ENCODE measurements around the gene LMBRD1. TPM values are rescaled to one million over a fixed set of nuclear protein-coding genes. Genes with fewer than 3 reads are reported as not detected.
"Not testable (repeated sequence)": the region's sequence is repeated elsewhere in the genome, so short reads cannot be mapped to it uniquely, and the experiment has no call there.

LMBRD1 gene
- 13.7 TPM for total RNA-seq

DNA sequence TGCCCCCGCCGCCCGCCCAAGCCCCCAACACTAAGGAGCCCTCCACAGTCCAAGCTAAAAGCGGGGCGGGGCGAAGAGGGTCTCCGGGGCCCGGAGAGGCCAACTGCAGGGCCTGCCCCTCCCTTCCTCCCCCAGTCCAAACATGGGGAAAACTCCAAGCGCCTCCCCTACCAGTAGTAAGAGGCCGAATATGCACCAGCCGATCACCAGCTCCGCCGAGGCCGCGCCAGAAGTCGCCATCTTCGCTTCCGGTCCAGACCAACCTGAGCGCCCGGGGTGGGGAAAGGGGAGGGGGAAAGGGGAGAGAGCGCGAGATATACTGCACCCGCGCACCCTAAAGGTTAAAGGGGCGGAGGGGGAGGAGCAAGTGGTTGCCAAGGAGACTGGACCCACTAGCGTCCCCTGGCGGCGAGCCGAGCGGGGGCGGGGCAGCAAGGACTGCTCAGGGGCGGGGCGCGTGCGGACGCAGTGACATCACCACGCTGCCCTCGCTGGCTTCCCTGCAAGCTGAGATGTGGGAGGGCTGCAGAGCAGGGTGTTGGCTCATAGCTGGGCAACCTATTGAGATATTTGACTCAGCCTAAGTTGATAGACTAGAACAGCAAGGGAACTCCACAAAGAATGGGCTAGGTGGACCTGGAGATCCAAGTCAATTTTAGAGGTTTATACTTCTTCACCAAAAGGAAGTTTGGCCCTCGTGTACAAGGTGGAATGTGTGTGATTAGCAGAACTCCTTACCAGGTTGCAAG lies at the start of gene LMBRD1:
TSS of gene LMBRD1 (minus strand) at position 369 of the 749 bp plus-strand sequence. CDS start at position 240, 129 bp downstream.
- peak; percentile 95 to 99 (median 97) for DNase-seq (ENCODE audit: low read depth in 2 of 3, low spot score in 2 of 3)

DNA sequence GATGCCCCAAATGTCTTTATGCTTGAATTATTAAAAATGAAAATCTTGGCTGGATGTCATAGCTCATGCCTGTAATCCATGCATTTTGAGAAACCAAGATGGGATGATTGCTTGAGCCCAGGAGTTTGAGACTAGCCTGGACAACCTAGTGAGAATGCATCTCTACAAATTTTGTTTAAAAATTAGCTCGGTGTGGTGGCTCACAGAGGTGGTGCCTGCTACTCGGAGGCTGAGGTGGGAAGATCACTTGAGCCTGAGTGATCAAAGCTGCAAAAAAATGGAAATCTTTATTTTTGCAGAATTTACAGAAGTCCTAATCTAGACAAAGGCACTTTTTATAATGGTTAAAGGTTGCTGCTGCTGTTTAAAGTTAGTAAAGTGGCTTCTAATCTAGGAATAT lies 49.5 kb upstream of the LMBRD1 start:
- no peak for DNase-seq (ENCODE audit: low read depth in 2 of 3, low spot score in 2 of 3)

DNA sequence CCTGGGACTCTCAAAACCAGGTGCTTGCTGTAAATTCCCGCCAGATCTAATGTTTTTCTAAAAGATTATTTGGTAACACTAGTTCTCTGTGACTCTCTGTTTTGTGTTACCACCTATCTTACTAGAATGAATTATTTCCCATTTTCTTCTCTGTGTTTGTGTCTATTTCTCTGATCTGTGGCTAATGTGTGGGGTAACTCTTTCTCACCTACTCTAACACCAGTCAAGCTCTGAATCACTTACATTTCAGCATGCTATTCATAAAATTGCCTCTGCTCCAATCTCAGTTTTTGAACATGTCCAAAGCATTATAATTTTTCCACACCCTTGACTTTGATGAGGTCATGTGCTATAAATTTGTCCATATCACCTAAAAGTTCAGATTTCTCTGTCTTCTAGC lies 46.4 kb upstream of the LMBRD1 start:
- DNase-seq (ENCODE audit: low read depth in 2 of 3, low spot score in 2 of 3), result no peak

DNA sequence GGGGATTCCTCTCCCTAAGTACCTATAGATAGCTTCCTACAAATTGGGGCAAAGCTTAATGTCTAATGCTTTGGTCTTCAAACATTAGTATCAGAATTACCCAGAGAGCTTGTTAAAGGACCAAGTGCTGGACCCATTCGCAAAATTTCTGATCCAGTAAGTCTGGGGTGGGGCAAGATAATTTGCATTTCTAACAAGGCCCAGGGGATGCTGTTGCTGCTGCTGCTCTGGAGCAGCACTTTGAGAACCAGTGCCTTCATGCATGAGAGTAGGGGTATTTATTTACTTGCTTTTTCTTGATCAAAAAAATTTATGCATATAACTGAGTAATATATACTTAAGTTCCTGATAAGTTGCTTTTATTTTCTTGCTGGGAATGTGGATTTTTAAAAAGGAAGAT lies 45.1 kb upstream of the LMBRD1 start:
- DNase-seq (ENCODE audit: low read depth in 2 of 3, low spot score in 2 of 3), result no peak

DNA sequence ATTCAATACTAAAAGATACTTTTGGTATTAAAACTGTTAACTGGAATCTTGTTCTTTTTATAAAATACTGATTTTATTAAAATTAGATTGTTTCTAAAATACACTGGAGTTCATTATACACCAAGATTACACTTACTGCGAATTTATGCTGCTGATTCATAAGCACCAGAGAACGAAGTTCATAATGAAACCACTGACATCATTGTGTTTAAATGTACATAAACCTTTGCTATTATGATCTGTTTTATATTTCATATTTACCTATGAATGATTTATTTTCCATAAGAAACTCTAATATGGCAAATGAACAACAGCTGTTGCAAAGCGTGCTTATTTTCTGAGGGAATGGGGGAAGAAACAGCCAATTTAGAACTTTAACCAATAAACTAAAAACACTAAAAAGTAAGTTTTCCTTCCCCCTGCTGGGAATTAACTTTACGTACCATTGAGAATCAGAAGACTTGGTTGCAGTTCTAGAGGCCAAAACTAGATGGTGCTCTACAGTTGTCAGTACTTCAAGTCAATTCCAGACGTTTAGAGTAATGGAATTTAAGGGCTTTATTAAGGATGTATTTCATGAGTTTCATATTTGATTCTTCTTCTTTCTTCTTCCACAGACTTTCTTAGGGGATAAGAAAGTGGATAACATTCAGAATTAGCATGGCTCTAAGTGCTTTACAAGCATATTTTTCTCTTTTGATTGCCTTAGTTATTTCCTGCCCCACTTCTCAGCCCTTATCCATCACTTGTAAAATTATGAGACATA lies 38.8 kb upstream of the LMBRD1 start:
- DNase-seq (ENCODE audit: low read depth in 2 of 3, low spot score in 2 of 3), result peak in 2 of 3 donors; percentile 42 to 62

DNA sequence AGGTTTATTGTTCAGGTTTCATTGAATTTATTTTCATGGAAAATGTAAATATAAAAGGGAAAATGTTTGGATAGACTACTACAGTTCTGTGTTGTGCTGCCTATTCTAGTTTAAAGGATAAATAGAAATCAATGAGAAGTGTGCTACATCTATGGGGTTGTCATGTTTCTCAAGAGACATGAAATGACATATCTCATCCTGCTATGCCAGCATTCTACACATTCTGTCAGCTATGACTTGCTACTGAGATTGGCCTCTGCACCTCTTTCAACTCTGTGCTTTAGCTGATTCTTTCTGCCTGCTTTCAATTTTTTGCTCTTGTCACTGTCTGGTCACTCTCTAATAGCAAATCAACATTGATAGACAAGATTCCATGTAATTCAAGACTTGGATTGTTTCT lies 35.7 kb upstream of the LMBRD1 start:
- DNase-seq (ENCODE audit: low read depth in 2 of 3, low spot score in 2 of 3), result no peak

DNA sequence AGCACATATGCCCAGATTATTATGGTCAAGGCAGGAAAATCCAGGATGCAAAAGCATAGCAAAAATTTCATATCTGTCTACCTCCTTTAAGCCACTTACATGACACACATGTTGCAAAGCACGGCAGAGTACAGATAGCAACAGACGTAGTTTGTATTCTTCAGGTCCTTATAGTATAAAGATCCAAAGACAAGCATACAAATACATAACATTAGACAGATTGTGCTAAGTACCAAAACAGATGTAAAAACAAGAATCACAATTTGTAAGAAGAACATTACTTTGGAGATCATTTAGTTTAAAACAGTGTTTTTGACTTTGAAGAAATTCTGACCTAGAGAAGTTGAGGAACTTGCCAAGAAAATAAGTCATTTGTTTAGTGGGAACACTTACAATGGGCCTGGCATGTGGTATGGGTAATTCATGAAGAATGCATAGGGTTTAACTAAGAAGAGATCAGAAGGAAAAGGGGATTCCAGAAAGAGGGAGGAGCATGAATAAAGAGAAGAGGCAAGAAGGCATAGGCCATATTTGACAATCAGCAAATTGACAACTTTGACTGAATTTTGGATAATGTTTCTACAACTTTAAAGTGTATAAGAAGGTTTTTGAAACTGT lies 30.6 kb upstream of the LMBRD1 start:
- no peak for DNase-seq (ENCODE audit: low read depth in 2 of 3, low spot score in 2 of 3)

DNA sequence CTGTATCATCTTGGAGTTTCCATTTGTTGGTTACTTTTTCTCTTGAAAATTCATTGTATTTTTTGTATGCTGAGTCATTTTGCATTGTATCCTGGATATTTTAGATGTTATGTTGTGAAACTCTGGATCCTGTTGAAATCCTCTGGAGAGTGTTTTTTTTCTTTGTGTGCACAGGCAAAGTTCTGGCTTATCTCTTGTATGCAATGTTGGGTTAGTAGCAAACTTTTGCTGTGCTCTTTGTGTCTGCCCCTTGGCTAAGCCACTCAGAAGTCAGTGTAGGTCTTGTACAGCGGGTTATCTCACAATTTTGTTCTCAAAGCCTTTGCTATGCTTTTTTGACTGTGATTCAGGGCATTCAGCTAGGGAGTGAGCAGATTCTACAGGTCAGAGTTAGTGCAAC lies 29.1 kb upstream of the LMBRD1 start:
- DNase-seq (ENCODE audit: low read depth in 2 of 3, low spot score in 2 of 3), result no peak

DNA sequence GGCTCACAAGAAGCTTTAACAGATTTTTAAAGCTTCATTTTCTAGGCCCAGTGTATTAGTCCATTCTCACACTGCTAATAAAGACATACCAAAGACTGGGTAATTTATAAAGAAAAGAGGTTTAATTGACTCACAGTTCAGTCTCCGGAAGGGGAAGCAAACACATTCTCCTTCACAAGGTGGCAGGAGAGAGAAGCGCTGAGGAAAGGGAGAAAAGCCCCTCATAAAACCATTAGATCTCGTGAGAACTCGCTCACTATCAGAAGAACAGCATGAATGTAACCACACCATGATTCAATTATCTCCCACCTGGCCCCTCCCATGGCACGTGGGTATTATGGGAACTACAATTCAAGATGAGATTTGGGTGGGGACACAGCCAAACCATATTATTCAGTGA lies 27.5 kb upstream of the LMBRD1 start:
- not testable (repeated sequence) for DNase-seq (ENCODE audit: low read depth in 2 of 3, low spot score in 2 of 3)

DNA sequence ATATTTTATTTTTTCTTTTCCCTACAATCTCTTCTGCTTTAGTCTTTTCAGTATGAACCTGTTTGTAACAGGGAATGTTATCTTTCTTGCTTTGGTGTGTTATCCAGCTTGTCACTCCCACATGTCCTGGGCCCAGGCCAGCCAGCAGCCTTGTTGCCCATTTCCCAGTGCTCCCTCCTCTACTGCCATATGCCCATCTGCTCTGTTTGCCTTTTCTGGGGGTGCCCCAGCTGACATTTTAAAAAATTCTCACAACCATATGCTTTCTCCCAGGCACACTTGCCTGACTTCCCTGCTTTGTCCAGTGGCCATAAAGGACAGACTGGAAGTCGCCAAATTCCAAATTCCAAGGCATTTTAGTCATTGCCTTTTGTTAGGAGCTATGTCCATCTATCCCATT lies 23.6 kb upstream of the LMBRD1 start:
- DNase-seq (ENCODE audit: low read depth in 2 of 3, low spot score in 2 of 3), result no peak

DNA sequence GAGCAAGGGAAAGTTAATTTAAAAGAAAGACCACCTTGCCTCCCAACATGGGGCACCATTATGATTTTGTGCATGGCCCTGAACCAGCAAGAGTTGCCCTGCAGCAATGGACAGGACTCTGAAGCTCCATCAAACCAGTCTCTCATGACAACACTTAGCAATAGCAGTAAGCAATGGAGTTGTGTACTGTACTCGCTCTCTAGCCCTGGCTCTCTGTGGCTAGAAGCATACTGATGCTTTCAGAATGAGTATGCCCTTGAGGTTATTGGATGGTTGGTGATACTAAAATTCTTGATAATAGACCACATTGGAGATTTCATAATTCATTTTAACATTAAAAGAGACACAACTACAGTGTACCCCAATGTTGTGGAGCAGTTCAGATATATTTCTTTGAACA lies 23.2 kb upstream of the LMBRD1 start:
- no peak for DNase-seq (ENCODE audit: low read depth in 2 of 3, low spot score in 2 of 3)

DNA sequence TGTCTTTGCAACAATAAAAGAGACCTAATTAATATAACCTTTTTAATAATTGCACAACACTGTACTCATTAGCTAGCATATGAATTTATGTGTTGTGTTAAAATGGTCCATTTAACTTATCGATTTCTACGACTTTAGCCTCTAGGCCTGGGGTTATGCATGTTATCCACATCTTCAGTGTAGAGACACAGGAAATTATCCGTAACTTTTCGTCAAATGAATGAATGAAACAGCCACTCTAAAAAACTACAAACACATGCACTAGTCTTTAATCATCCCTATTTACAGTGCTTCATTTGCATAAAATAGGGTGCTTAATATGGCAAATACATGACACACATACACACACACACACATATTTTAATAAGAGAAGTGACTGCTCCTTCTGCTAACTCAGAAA lies 22.3 kb upstream of the LMBRD1 start:
- DNase-seq (ENCODE audit: low read depth in 2 of 3, low spot score in 2 of 3), result no peak

DNA sequence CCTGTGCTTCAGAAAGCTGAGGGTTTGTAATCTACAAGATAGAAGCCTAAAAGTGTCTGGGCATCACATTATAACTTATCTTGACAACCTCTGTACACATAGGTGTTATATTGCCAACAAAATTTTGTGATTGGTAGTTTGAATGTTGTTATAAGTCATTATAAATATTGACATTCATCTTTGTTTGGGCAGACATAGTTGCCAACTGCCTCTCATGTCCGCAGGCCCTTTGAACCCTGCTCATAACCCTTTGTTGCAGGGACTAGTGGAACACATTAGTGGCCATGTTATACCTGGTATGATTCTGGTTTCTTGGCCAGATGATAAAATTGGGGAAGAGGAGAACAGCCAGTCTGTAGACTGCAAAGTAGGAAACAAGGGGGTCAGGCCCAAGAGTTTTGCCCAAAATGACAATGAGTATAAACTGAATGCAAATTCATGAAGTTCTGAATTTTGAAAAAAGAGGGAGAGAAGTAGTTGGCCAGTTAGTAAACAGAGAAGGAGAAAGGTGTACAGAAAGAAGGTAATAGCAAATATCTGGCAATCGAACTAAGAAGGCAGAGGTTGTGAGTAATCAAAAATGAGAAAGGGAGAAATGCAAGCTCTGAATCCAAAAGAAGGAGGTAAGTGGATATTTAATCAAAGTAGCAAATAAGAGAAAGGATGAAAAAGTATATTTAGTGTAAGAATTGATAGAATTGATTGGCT lies 21.6 kb upstream of the LMBRD1 start:
- no peak for DNase-seq (ENCODE audit: low read depth in 2 of 3, low spot score in 2 of 3)

DNA sequence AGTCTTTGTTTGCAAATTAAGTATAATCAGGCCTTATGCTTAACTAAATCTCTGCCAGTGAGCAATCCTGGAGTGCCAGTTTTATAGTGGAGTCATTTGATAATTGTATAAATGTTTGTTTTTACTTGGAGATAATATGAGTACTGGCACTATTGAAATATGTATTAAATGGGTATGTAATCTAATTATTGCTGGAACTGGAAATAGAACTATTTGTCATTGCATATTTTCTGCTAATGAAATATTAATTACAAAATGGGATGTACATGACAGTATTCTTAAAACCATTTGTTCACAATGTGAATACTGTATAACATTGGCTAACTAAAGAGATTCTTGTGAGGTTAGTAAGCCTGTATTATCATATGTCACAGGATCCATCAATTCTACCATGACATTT lies 20.5 kb upstream of the LMBRD1 start:
- DNase-seq (ENCODE audit: low read depth in 2 of 3, low spot score in 2 of 3), result no peak

DNA sequence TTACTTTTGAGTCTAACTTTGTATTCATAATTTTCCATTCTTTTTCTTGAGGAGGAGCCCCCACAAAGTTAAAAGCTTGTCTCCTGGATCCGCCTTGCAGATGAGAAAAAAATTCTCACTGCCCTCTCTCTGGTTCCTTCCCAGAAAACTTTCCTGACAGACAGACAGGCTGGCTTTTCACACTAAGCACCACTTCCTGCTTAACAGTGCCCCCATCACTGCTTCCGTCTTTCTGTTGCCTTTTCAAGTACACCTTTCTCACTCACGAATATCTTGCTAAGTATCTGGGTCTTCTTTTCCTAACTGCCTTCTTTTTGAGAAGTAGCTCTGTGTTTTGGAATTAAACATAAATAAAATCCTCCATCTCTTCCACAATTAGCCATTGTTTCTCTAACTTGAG lies 19.8 kb upstream of the LMBRD1 start:
- DNase-seq (ENCODE audit: low read depth in 2 of 3, low spot score in 2 of 3), result no peak

DNA sequence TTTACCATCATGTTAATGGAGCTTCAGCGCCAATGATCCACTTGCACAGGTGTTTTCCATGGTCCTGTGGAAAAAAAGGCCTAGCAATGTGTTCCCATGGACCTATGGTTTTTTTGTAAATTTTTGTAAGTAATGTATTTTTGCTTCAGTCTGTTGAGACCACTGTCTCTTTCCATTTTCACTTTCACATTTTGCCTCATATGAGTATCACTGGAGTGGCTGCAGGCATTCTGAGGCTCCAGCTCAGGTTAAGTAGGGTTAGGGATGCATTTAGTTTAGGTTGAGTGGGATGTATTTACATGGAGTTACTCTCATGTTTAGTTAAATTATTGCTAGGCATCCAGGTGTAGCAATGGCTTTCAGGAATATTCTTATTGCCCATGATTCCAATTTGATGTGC lies 19.2 kb upstream of the LMBRD1 start:
- no peak for DNase-seq (ENCODE audit: low read depth in 2 of 3, low spot score in 2 of 3)

DNA sequence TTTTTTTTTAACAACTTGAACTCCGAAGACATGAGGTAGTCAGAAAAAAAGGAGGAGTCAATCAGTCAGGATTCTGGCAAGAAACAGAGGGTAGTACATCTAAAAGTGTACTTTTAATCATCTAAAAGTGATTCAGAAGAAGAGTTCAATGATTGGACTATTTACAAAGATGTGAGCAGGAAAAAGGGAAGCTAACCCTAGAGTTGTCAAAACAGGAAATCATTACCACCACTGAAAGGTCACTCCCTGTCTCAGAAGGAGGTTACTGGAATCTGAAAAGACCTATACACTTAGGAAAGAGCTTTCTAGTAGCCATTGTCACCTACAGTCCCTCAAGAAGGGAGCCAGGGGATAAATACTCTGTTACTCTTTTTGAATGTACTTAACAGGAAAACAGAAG lies 16.7 kb upstream of the LMBRD1 start:
- no peak for DNase-seq (ENCODE audit: low read depth in 2 of 3, low spot score in 2 of 3)

DNA sequence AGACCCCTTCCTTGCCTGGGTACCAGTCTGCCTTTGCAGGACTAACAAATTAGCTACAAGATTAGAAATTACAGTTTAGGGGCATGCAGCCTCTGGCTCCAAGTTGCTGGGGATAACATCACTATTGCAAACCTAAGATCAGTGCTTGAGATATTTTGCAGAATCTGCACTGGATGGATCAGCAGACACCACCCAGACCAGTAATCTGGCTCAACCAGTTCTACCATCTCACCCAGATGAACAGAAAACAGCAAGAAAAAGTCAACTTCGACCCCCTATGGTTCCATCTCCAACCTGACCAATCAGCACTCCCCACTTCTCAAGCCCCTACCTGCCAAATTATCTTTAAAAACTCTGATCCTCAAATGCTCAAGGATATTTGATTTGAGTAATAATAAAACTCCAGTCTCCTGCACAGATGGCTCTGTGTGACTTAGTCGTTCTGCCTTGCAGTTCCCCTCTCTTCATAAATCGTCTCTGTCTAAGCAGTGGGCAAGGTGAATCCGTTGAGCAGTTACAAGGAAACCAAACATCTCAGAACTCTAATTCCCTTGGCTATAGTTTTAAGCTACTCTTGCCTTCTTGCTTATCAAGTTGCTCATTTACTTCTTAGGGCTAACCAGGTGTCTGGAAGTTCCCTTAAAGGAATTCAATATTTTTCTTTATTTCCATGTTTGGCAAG lies 16.1 kb upstream of the LMBRD1 start:
- no peak for DNase-seq (ENCODE audit: low read depth in 2 of 3, low spot score in 2 of 3)

DNA sequence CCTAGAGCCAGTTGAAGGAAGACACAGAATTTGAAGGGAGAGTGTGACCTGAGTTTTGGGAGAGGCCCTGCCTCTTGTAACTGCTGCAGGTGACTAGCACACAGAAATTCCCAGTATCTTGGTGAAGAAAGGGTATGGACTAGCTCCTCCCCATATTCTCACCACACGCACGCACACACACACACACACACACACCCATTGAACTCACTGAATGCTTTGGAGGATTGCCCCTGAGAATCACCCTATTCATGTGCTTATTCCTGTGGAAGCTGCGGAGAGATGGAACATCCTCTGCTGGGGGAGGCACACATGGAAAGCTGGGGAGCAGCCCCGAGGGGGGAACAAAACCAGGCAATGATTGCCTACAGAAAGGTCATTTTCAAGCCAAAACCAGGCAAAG lies 6.2 kb upstream of the LMBRD1 start:
- no peak for DNase-seq (ENCODE audit: low read depth in 2 of 3, low spot score in 2 of 3)

DNA sequence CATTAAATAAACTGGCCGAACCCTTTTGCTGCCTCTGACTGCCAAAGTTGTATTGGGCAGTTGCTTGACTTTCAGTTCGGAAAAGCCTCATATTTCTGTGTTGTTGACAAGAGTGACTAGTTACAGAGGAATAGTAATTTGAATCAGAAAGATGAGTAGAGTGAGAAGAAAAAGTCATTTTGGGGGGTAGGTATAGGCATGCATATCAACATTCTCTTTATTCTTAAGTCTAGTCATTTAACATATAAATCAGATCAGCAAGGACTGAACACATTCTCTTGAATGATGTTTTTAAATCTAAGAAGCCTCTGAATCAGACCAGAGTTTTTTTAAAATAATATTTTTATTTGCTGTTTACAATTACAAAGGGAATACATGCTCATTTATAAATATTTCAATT lies 4.9 kb upstream of the LMBRD1 start:
- DNase-seq (ENCODE audit: low read depth in 2 of 3, low spot score in 2 of 3), result no peak

DNA sequence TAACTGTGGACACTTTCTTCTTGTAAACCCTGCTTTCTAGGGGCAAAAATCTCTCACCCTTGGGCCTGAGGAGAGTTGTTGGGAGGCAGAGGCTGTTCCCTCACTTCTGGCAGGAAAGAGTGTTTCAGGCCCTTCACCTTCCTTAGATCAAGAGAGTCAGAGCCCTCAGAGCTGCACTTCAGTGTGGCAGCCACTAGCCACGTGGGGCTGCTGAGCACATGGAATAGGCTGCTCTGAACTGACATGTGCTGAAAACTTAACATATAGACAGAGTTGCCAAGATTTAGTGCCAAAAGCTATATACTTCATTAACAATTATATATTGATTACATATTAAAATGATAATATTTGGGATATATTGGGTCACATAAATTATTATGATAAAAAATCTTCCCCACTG lies 4.4 kb upstream of the LMBRD1 start:
- DNase-seq (ENCODE audit: low read depth in 2 of 3, low spot score in 2 of 3), result no peak
